Stimulated activated CD4-positive, alpha-beta T cell treated with anti-CD3 and anti-CD28 coated beads, Interleukin-12 subunit alpha, Interleukin-12 subunit beta, amount 100 ng/mL, for 48 hours (primary cell): Measurements from ENCODE around the gene SUCLA2.

ENCODE experiments used
- DNase-seq, 3 donors: peaks; one replicate each; pipeline ENCODE4 v3.0.0-alpha.2; 2020; ENCODE audit warnings: low read depth in 2 of 3, low spot score in 1 of 3

SUCLA2 gene

DNA sequence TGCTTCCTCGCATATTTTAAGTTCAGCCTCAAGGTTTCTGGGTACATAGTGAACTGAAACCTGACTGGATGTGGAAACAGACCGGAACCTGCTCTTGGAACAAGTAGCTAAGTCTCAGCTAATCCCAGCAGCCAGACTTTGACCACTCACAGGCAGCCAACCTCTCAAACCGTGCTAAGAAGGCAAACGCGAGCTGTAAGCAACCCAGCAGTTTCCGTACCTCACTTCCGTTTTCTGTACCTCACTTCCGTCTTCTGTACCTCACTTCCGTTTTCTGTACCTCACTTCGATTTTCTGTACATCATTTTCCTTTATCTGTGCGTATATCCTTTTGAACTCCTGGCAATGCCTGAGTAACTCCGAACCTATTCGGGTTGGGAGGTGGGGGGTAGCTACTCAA, 96.8 kb downstream of the SUCLA2 start:
- no peak for DNase-seq

DNA sequence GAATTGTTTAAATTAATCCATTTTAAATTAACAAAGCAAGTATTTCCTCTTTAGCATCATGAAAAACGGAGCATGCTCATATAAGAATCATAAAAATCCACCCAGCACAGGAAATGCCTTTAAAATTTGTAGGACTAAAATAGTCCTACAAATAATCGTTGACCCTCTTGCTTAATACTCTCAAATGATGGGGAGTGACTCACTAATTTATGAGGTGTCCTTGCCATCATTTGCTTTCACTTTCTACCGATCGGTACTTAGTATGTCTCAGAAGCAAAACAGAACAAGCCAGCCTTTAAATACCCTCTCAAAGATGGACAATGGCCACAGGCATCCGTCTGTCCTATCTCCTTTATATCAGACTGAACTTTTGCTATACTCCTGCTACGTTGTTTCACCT, 97.2 kb downstream of the SUCLA2 start:
- no peak for DNase-seq

DNA sequence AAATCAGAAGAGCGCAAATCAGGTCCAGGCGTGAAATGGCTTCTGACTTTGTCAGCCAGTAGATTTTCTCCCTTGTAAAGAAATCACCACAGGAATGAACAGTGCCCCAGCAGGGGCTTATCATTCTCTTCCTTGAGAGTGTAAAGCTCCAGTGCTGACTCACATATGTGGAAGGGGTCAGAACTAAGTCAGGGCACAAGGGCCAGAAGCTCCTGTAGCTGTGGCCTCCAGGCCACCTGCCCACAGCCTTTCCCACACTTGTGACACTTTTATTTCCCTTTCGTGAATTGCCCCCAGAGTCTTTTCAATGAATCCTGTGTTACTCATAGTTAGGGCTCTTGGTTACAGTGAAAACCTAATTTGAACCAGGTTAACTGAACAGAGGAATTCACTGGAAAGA, 99.6 kb downstream of the SUCLA2 start:
- DNase-seq = no peak

DNA sequence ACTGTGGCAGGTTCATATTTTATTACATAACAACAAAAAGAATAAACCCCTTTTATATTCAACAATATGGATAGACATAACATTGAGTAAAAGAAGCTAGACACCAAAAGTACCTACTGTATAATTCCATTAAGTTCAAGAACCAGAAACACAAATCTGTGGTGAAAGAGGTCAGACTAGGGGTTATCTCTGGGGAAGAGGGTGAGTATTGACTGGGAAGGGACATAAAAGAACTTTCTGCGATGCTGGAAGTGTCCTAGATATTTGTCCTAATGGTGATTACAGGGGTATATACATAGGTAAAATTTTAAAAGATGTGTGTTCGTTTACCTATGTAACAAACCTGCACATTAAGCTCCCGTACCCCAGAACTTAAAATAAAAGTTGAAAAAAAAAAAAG, 103.0 kb downstream of the SUCLA2 start:
- DNase-seq = no peak

DNA sequence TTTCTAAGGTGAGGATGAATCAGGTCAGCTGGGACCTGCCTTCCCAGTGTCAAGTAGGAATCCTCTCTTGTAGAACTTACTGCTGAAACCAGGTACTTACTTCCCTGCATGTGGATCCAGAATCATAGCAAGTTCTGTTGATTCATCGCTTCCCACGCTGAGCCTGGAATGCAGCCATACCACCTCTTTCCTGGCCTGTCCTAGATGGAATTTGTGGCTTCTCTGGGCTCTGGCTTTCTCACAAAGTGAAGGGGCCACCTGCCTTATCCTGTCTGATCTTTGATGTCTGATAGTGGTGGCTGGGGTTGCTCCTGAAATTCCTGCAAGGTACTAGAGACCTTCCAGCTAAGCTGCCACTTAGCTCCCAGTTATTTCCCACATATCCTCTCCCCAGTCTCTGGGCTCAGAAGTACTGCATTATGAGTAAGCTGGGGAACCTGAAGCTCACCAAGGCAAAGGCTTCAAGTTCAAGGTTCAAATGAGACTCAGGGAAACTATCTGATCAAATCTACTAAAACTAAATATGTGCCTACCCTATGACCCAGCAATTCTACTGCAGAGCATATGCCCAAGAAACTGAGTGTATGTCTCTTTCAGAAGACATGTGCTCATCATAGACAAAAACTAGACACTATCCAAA, 103.5 kb downstream of the SUCLA2 start:
- no peak for DNase-seq

DNA sequence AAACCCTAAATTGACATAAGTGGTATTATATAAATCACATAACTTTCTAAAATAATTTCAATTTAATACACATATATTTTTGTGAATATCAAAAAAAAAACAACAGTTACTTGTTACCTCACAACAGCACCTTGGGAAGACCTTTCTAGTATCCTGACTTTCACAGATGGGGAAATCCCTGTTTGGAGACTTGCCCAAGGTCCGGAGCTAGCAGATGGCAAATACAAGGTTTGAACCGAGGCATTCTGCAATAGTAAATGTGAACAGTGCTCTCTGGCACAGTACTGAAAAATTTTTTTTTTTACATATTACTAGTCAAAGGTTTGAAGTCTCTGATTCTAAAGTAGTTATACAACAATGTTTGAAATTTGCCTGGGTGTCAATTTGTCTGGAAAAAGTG, 104.5 kb downstream of the SUCLA2 start:
- DNase-seq = no peak

DNA sequence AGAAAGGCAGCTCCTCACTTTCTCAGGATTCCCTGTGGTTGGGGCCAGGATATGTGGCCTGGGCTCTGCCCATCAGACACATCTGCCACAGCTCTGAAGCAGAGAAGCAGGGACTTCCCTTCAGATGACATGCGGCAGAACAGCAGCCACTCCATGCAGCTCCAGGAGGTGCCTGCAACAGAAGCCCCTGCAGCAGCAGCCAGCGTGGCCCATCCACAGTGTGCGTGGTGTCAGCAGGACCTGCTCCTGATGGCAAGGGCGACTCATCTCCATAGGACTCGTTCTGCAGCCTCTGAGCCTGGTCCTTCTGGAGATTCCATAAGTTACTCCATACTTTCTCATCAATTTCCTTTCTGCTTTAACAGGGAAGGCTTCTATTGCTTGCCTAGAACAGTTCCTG, 105.0 kb downstream of the SUCLA2 start:
- DNase-seq = no peak

DNA sequence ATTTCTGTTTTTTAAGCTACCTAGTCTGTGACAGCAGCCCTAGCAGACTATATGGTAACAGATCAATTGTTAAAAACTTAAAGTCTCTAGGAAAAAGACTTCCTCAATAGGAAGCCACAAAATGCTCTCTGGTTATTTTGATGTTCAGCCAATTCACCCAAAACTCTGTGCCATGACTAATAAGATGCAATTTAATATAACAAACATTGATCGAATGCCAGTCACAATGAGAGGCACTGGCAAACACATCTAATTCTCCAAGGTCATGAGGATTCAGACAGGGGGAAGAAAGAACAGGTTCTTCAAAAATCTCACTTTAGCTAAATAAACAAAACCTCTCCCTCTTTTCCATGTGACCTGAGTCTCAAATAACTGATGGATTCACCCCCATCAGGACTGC, 107.5 kb downstream of the SUCLA2 start:
- no peak for DNase-seq
